Measurements from ENCODE around the gene IFITM5. TPM values are rescaled to one million over a fixed set of nuclear protein-coding genes. Genes with fewer than 3 reads are reported as not detected.

The IFITM5 gene
- total RNA-seq, 1 donor from 2014 or later = not detected

GRCh38 chr11:285894-286220 lies 13.5 kb downstream of the IFITM5 start:
- Mint-ChIP-seq H3K27me3 (ENCODE audit: unreplicated experiment) (no peaks in the 10 kb centered on the region), H3K27ac (ENCODE audit: unreplicated experiment) (no peak overlapping the region), H3K4me1 (ENCODE audit: unreplicated experiment) (peaks cover 12% of the 10 kb centered on the region), H3K9me3 (ENCODE audit: unreplicated experiment) (no peaks in the 10 kb centered on the region), H3K4me3 (ENCODE audit: unreplicated experiment) (no peak overlapping the region), H3K36me3 (ENCODE audit: unreplicated experiment) (no peaks in the 10 kb centered on the region)
- TF ChIP-seq CTCF (IDR thresholded peaks at IDR 0.05) = no peak
- no peak for DNase-seq (ENCODE audit: extremely low spot score, unreplicated experiment)

- Mint-ChIP-seq H3K4me1 (ENCODE audit: unreplicated experiment) (peaks cover 12% of the 10 kb centered on the region), H3K4me3 (ENCODE audit: unreplicated experiment) (no peak overlapping the region), H3K9me3 (ENCODE audit: unreplicated experiment) (no peaks in the 10 kb centered on the region), H3K36me3 (ENCODE audit: unreplicated experiment) (no peaks in the 10 kb centered on the region), H3K27me3 (ENCODE audit: unreplicated experiment) (no peaks in the 10 kb centered on the region), H3K27ac (ENCODE audit: unreplicated experiment) (no peak overlapping the region)
- no peak for DNase-seq (ENCODE audit: extremely low spot score, unreplicated experiment)
- TF ChIP-seq CTCF (IDR thresholded peaks at IDR 0.05) = no peak
These were observed 14.1 kb downstream of the IFITM5 start for GRCh38 chr11:285021-285893.

- TF ChIP-seq CTCF (IDR thresholded peaks at IDR 0.05) = no peak
- H3K4me1 Mint-ChIP-seq (ENCODE audit: unreplicated experiment) = peaks cover 9% of the 10 kb centered on the region
- H3K27me3 Mint-ChIP-seq (ENCODE audit: unreplicated experiment) = no peaks in the 10 kb centered on the region
- no peak overlapping the region for H3K27ac Mint-ChIP-seq (ENCODE audit: unreplicated experiment)
- no peaks in the 10 kb centered on the region for H3K36me3 Mint-ChIP-seq (ENCODE audit: unreplicated experiment)
- H3K4me3 Mint-ChIP-seq (ENCODE audit: unreplicated experiment) = no peak overlapping the region
- no peaks in the 10 kb centered on the region for H3K9me3 Mint-ChIP-seq (ENCODE audit: unreplicated experiment)
- no peak for DNase-seq (ENCODE audit: extremely low spot score, unreplicated experiment)
These were observed 15.0 kb downstream of the IFITM5 start for GRCh38 chr11:284105-285020.

DNA sequence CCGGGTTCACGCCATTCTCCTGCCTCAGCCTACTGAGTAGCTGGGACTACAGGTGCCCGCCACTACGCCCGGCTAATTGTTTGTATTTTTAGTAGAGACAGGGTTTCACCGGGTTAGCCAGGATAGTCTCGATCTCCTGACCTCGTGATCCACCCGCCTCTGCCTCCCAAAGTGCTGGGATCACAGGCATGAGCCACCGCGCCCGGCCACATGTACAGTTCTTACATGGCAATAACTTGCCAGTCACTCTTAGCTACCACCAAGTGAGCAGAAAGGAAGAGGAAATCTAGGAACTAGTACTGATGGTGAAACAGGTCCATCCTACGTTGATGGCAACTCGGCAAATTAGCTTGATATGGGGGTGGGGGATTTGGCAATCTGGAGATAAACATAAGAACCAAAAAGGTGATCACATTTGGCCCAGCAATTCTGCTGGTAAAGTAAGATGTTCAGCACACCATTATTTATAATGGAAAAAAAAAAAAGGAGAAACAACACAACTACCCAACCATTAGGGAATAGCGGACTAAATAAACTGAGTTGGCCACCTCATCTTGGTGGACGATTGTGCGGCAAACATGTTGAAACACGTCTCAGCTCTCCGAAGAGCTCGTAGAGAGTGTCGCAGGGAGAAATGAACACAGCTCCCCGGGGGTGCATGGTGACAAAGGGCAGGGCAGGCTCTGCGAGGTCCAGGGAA lies 15.8 kb downstream of the IFITM5 start:
- H3K4me1 Mint-ChIP-seq (ENCODE audit: unreplicated experiment) = peaks cover 9% of the 10 kb centered on the region
- DNase-seq (ENCODE audit: extremely low spot score, unreplicated experiment) = no peak
- H3K27ac Mint-ChIP-seq (ENCODE audit: unreplicated experiment) = no peak overlapping the region
- no peaks in the 10 kb centered on the region for H3K36me3 Mint-ChIP-seq (ENCODE audit: unreplicated experiment)
- no peaks in the 10 kb centered on the region for H3K27me3 Mint-ChIP-seq (ENCODE audit: unreplicated experiment)
- TF ChIP-seq CTCF (IDR thresholded peaks at IDR 0.05) = no peak
- no peak overlapping the region for H3K4me3 Mint-ChIP-seq (ENCODE audit: unreplicated experiment)
- no peaks in the 10 kb centered on the region for H3K9me3 Mint-ChIP-seq (ENCODE audit: unreplicated experiment)

All from osteocyte (in vitro differentiated cells).